SK-N-MC (cell line): ENCODE measurements around the gene HOXA2.

ENCODE experiments used
- EZH2 ChIP-seq: fragments of 200-600 bp; sonication (generic); IDR thresholded peaks from one replicate; pipeline ENCODE4 v1.6.1; 2017; ENCODE audit warnings: antibody characterized with exemption
- POLR2AphosphoS5 ChIP-seq: IDR thresholded peaks from 2 replicates; pipeline ENCODE4 v1.6.1; 2012; ENCODE audit warnings: mild to moderate bottlenecking, low read depth, low read length, borderline replicate concordance

DNA sequence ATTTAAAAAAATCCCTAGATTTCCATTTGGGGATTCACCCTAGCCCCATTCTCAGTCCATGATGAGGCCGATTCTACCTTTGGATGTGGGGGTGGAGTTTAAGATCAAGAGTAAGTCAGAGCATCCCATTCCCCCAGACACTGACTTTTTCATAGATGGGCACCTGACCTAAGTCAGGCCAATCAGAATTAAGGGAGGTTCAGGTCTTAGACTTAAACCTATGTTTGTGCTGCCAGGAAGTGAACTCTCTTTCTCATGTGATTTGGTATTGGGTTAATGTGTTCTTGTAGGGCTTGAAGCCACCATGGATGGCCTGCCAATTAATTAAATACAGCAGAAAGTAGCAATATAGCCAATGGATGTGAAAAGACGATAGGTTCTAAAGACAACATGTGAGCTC, 36.8 kb downstream of the HOXA2 start:
- TF ChIP-seq EZH2: no peak
- no peak for TF ChIP-seq POLR2AphosphoS5
